ENCODE results near the gene STIM1. TPM values are rescaled to one million over a fixed set of nuclear protein-coding genes. Genes with fewer than 3 reads are reported as not detected.
A peak's percentile ranks its signal among the peaks of the same experiment; 100 is the strongest.

STIM1 gene
- total and polyA plus RNA-seq, 10 of the 15 experiments (the other 5 are each of a cell fraction or from before 2014, with no cell fraction given): 8.6 to 57.7 (median 29.3) TPM

DNA sequence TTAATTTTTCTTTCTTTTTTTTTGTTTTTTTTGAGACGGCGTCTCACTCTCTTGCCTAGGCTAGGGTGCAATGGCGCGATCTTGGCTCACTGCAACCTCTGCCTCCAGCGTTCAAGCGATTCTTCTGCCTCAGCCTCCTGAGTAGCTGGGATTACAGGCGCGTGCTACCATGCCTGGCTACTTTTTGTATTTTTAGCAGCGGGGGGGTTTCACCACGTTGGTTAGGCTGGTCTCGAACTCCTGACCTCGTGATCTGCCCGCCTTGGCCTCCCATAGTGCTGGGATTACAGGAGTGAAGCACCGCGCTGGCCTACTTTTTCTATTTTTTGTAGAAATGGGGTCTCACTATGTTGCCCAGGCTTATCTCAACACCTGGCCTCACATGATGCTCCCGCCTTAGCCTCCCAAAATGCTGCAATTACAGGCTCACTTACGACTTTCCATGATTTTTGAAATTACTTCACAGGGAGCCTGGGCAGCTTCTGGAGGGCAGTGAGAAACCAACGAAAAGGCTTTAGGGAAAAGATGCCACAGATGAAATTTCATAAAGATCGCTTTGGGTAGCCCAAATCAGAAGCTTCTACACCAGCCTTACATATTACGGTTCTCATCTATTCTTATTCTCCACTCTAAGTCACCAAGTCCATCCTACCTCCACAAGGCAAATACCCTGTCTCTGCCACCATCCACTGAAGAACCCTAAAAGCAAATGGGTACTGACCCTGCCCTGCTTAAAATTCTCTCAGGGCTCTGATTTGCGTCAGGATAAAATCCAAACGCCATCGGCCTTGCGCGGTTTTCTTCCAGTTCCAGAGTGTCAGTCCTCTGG is 238.3 kb downstream of the STIM1 start:
- 71% methylated on average over 25 of the region's 25 CpGs for WGBS (ENCODE audit: insufficient coverage, insufficient replicate concordance, low lambda C conversion rate, missing lambda C conversion rate)
- POLR2A ChIA-PET: no interaction called here
- peak overlapping the region; percentile 95 for H3K27ac ChIP-seq (ENCODE audit: control insufficient read depth, insufficient read depth)
- H3K4me2 ChIP-seq (ENCODE audit: control insufficient read depth, insufficient read depth): peak overlapping the region; percentile 92
- CTCF ChIA-PET: interaction anchor here (2.8 kb wide), 1 partner anchor 245 kb away, joined by 12 read pairs; no protein-coding TSS in a partner anchor
- no peaks in the 10 kb centered on the region for H3K27me3 ChIP-seq (replicated peaks in 1 of 2; ENCODE audit: control insufficient read depth in 2 of 2, insufficient read depth in 2 of 2, low read length in 1 of 2)
- FAIRE-seq (no peak), DNase-seq (ENCODE audit: low read depth, low spot score) (no peak), ATAC-seq (peak; percentile 1; the same call in 1 of the 3 replicates)
- peak overlapping the region; percentile 96 for H3K9ac ChIP-seq (ENCODE audit: control insufficient read depth, insufficient read depth, low read length)
- in situ Hi-C loops (cut with MboI) (no loop called here), intact Hi-C loops (cut with micrococcal nuclease; ENCODE audit: unreplicated experiment) (loop anchor here (1.0 kb wide), 1 partner anchor 296 kb away; the partner anchor contains the start of gene NUP98)
- RAD21 ChIA-PET (ENCODE audit: unreplicated experiment): no interaction called here
- H3K9me3 ChIP-seq (replicated peaks; ENCODE audit: control insufficient read depth, insufficient read depth, low read length): no peaks in the 10 kb centered on the region
- H3K4me3 ChIP-seq: peak overlapping the region; percentile 77
- H3K79me2 ChIP-seq (ENCODE audit: control insufficient read depth, insufficient read depth, low read length): peaks cover 45% of the 10 kb centered on the region
- SMC1A ChIA-PET (ENCODE audit: uncharacterized antibody, unreplicated experiment): interaction anchor here (0.8 to 2.5 kb wide), 3 partner anchors 12 to 244 kb away, joined by 3 to 11 read pairs (median 3); no protein-coding TSS in a partner anchor
- H3K4me1 ChIP-seq (ENCODE audit: control insufficient read depth, insufficient read depth, low read length): peaks cover 8% of the 10 kb centered on the region
- TF ChIP-seq, protein P1, sequence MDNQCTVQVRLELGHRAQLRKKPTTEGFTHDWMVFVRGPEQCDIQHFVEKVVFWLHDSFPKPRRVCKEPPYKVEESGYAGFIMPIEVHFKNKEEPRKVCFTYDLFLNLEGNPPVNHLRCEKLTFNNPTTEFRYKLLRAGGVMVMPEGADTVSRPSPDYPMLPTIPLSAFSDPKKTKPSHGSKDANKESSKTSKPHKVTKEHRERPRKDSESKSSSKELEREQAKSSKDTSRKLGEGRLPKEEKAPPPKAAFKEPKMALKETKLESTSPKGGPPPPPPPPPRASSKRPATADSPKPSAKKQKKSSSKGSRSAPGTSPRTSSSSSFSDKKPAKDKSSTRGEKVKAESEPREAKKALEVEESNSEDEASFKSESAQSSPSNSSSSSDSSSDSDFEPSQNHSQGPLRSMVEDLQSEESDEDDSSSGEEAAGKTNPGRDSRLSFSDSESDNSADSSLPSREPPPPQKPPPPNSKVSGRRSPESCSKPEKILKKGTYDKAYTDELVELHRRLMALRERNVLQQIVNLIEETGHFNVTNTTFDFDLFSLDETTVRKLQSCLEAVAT (IDR thresholded peaks at IDR 0.05): 0 out of 2 replicates have a peak, but pooled peaks have one; percentile 20
- TF ChIP-seq TCF12 (IDR thresholded peaks at IDR 0.05; ENCODE audit: low read depth, low read length): no peak
- TF ChIP-seq ZNF24 (IDR thresholded peaks at IDR 0.05): no peak
- no peak for TF ChIP-seq JUND (IDR thresholded peaks at IDR 0.05; ENCODE audit: low read depth, low read length)
- TF ChIP-seq, protein P2, sequence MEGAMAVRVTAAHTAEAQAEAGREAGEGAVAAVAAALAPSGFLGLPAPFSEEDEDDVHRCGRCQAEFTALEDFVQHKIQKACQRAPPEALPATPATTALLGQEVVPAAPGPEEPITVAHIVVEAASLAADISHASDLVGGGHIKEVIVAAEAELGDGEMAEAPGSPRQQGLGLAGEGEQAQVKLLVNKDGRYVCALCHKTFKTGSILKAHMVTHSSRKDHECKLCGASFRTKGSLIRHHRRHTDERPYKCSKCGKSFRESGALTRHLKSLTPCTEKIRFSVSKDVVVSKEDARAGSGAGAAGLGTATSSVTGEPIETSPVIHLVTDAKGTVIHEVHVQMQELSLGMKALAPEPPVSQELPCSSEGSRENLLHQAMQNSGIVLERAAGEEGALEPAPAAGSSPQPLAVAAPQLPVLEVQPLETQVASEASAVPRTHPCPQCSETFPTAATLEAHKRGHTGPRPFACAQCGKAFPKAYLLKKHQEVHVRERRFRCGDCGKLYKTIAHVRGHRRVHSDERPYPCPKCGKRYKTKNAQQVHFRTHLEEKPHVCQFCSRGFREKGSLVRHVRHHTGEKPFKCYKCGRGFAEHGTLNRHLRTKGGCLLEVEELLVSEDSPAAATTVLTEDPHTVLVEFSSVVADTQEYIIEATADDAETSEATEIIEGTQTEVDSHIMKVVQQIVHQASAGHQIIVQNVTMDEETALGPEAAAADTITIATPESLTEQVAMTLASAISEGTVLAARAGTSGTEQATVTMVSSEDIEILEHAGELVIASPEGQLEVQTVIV (IDR thresholded peaks at IDR 0.05; ENCODE audit: borderline replicate concordance, partially characterized antibody): no peak
- peak; percentile 53; the same call in 1 of the 2 replicates for TF ChIP-seq WRNIP1 (IDR thresholded peaks at IDR 0.05; ENCODE audit: borderline replicate concordance, low read depth, low read length)
- 0 out of 2 replicates have a peak, but pooled peaks have one; percentile 3 for TF ChIP-seq PAX5 (IDR thresholded peaks at IDR 0.05; ENCODE audit: borderline replicate concordance, low read depth, low read length)
- peaks cover 5 to 7% of the 10 kb centered on the region in 2 experiments; a peak in 2 of 4 replicates for H3K36me3 ChIP-seq (ENCODE audit: control insufficient read depth in 2 of 2, insufficient read depth in 2 of 2, low read length in 1 of 2)
- TSS peak; percentile 94 for BruUV-seq (replicated peaks)
- H2AFZ ChIP-seq (ENCODE audit: control insufficient read depth, low read depth, low read length): peak overlapping the region; percentile 95
- H4K20me1 ChIP-seq (ENCODE audit: control insufficient read depth, insufficient read depth): no peaks in the 10 kb centered on the region

Measured in GM12878 (cell line).